HepG2 (cell line): ENCODE results near the gene LLGL2. TPM values are rescaled to one million over a fixed set of nuclear protein-coding genes. Genes with fewer than 3 reads are reported as not detected.

ENCODE experiments used
- ARNT2 ChIP-seq: sonication (generic); formaldehyde crosslinking; IDR thresholded peaks from 2 replicates; pipeline ENCODE4 v1.8.0; 2022; ENCODE audit warnings: mild to moderate bottlenecking, low read depth, missing genetic modification reagents, moderate library complexity
- HMG20A ChIP-seq: IDR thresholded peaks from 2 replicates; pipeline ENCODE4 v1.6.1; 2016; ENCODE audit warnings: borderline replicate concordance
- KDM2A ChIP-seq: sonication (generic); formaldehyde crosslinking; IDR thresholded peaks from 2 replicates; pipeline ENCODE4 v1.4.0; 2020; ENCODE audit warnings: low read depth, missing genetic modification reagents, borderline replicate concordance
- MZF1 ChIP-seq: sonication (generic); formaldehyde crosslinking; IDR thresholded peaks from 2 replicates; pipeline ENCODE4 v1.8.1; 2023; ENCODE audit warnings: mild to moderate bottlenecking, missing genetic modification reagents, borderline replicate concordance
- NFE2 ChIP-seq: sonication (generic); formaldehyde crosslinking; IDR thresholded peaks from 2 replicates; pipeline ENCODE4 v1.4.0; 2020; ENCODE audit warnings: missing genetic modification reagents
- RAD21 ChIP-seq: fragments of 450-650 bp; formaldehyde crosslinking; IDR thresholded peaks from 2 replicates; pipeline ENCODE4 v1.5.0; 2020; ENCODE audit warnings: mild to moderate bottlenecking
- REXO4 ChIP-seq: sonication (generic); formaldehyde crosslinking; IDR thresholded peaks from 2 replicates; pipeline ENCODE4 v1.8.0; 2022; ENCODE audit warnings: missing genetic modification reagents, mild to moderate bottlenecking, borderline replicate concordance
- SIN3A ChIP-seq: IDR thresholded peaks from 2 replicates; pipeline ENCODE4 v1.6.1; 2011; ENCODE audit warnings: low read depth, mild to moderate bottlenecking, control low read depth, low read length, borderline replicate concordance
- TP53 ChIP-seq: sonication (generic); formaldehyde crosslinking; conservative IDR thresholded peaks from 2 replicates; pipeline ENCODE4 v1.4.0; 2020; ENCODE audit warnings: missing genetic modification reagents
- XRCC5 ChIP-seq: fragments of 200-400 bp; formaldehyde crosslinking; optimal IDR thresholded peaks from 2 replicates; pipeline ENCODE3; 2017; ENCODE audit warnings: mild to moderate bottlenecking, low read length
- ZBTB38 ChIP-seq: sonication (generic); formaldehyde crosslinking; IDR thresholded peaks from 2 replicates; pipeline ENCODE4 v1.5.1; 2020; ENCODE audit warnings: mild to moderate bottlenecking, missing genetic modification reagents
- ZNF543 ChIP-seq: sonication (generic); formaldehyde crosslinking; IDR thresholded peaks from 2 replicates; pipeline ENCODE4 v1.4.0; 2020; ENCODE audit warnings: mild to moderate bottlenecking, missing genetic modification reagents
- ZNF567 ChIP-seq: sonication (generic); formaldehyde crosslinking; IDR thresholded peaks from 2 replicates; pipeline ENCODE4 v1.8.1; 2023; ENCODE audit warnings: mild to moderate bottlenecking, missing genetic modification reagents, borderline replicate concordance
- ZNF703 ChIP-seq: sonication (generic); formaldehyde crosslinking; IDR thresholded peaks from 2 replicates; pipeline ENCODE4 v1.5.1; 2020; ENCODE audit warnings: missing genetic modification reagents, mild to moderate bottlenecking, moderate library complexity, borderline replicate concordance
- ZNF746 ChIP-seq: sonication (generic); formaldehyde crosslinking; IDR thresholded peaks from 2 replicates; pipeline ENCODE4 v1.8.0; 2022; ENCODE audit warnings: mild to moderate bottlenecking, missing genetic modification reagents
- ZNF747 ChIP-seq: sonication (generic); formaldehyde crosslinking; IDR thresholded peaks from 2 replicates; pipeline ENCODE4 v1.8.1; 2023; ENCODE audit warnings: missing genetic modification reagents, mild to moderate bottlenecking, borderline replicate concordance
- polyA plus RNA-seq, 8 experiments: library from polyadenylated mRNA; depleted of rRNA in 3 of 8; stranded (reverse) in 7 of 8; unstranded in 1 of 8; fragments of >200 nt; fragmentation: Illumina TruSeq in 4 of 8; extraction: Trizol in 4 of 8; gene quantifications; 2 replicates each; pipeline versions ENCODE4 v1.2.1 to v1.2.3, GENCODE V29; 2011 to 2016; ENCODE audit warnings: low read depth in 4 of 8, missing spikeins in 1 of 8, mixed read lengths in 1 of 8; ENCODE audit not compliant: insufficient read depth in 1 of 8
- total RNA-seq, 5 experiments: library from RNA; depleted of rRNA; stranded (reverse); fragments of >200 nt; fragmentation: Illumina TruSeq; extraction: Trizol; gene quantifications; 2 replicates each; pipeline ENCODE4 v1.2.3, GENCODE V29; 2016; ENCODE audit warnings: low read depth in 1 of 5
- TF ChIP-seq, protein P1 (sequence below): sonication (generic); formaldehyde crosslinking; IDR thresholded peaks from 2 replicates; pipeline ENCODE4 v1.4.0; 2020; ENCODE audit warnings: mild to moderate bottlenecking, missing genetic modification reagents
- TF ChIP-seq, protein P2 (sequence below): sonication (generic); formaldehyde crosslinking; IDR thresholded peaks from 2 replicates; pipeline ENCODE4 v1.5.1; 2020; ENCODE audit warnings: mild to moderate bottlenecking, missing genetic modification reagents
- TF ChIP-seq, protein P3 (sequence below): IDR thresholded peaks from 2 replicates; pipeline ENCODE4 v1.6.1; 2016

Gene LLGL2
- total and polyA plus RNA-seq, 2 of the 13 experiments (the other 11 are each of a cell fraction or from before 2014, with no cell fraction given), result 83.0 to 86.7 TPM

DNA sequence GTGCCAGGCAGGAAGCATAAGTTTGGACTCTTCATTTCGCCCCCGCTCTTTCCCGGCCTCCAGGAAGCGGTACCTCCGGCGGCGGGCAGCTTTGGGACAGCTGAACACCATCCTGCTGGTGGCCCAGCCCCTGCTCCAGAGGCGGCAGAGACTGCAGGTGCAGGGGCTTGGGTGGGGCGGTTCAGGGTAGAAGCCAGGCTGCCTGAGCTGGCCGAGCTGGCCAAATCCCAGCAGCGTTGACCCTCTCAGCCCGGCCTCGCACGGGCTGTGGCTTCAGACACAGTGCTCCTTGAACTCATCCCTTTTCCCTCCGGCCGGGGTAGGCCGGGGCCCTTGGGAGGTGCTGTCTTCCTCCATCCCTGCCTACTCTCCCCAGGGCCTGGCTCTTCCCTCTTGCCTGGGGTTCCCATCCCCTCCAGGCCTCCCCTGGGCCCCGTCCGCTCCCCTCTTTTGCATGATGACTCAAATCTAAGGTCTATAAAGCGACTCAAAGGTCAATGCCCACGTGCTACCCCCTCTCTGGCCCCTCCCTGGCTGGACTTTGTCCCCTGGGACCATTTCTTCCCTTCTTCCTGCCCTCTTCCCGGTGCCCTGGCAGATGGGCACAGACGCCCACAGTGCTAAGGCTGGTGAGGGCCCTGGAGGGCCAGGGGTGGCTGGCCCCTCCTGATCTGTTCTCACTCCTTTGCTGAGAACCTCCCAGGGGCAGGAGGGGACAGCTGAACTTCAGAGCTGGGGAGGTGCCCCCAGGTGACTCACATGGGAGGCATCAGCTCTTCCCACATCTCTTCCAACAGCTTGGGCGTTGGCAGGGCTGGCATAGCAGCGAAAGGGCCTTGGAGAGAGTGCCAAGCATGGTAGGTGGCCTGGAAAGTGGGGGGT is 84.8 kb downstream of the LLGL2 start (continued):
- TF ChIP-seq SIN3A, result peak; percentile 13; the same call in 1 of the 2 replicates
- TF ChIP-seq, protein P1, sequence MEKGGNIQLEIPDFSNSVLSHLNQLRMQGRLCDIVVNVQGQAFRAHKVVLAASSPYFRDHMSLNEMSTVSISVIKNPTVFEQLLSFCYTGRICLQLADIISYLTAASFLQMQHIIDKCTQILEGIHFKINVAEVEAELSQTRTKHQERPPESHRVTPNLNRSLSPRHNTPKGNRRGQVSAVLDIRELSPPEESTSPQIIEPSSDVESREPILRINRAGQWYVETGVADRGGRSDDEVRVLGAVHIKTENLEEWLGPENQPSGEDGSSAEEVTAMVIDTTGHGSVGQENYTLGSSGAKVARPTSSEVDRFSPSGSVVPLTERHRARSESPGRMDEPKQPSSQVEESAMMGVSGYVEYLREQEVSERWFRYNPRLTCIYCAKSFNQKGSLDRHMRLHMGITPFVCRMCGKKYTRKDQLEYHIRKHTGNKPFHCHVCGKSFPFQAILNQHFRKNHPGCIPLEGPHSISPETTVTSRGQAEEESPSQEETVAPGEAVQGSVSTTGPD (CRISPR knock-in tag), result peak; percentile 59; the same call in 1 of the 2 replicates
- no peak for TF ChIP-seq ZNF543 (CRISPR knock-in tag)
- TF ChIP-seq ARNT2, result 0 out of 2 replicates have a peak, but pooled peaks have one; percentile 20
- TF ChIP-seq, protein P2, sequence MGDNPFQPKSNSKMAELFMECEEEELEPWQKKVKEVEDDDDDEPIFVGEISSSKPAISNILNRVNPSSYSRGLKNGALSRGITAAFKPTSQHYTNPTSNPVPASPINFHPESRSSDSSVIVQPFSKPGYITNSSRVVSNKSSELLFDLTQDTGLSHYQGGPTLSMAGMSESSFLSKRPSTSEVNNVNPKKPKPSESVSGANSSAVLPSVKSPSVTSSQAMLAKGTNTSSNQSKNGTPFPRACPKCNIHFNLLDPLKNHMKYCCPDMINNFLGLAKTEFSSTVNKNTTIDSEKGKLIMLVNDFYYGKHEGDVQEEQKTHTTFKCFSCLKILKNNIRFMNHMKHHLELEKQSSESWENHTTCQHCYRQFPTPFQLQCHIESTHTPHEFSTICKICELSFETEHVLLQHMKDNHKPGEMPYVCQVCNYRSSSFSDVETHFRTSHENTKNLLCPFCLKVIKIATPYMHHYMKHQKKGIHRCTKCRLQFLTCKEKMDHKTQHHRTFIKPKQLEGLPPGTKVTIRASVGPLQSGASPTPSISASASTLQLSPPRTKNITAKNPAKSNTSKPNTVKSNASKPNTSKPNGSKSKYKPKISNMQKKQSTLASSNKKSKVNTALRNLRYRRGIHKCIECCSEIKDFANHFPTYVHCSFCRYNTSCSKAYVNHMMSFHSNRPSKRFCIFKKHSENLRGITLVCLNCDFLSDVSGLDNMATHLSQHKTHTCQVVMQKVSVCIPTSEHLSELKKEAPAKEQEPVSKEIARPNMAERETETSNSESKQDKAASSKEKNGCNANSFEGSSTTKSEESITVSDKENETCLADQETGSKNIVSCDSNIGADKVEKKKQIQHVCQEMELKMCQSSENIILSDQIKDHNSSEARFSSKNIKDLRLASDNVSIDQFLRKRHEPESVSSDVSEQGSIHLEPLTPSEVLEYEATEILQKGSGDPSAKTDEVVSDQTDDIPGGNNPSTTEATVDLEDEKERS (CRISPR knock-in tag), result 0 out of 2 replicates have a peak, but pooled peaks have one; percentile 36
- TF ChIP-seq XRCC5, result peak; percentile 64
- no peak; the same call in 1 of the 2 replicates for TF ChIP-seq HMG20A (CRISPR knock-in tag)
- 0 out of 2 replicates have a peak, but pooled peaks have one; percentile 43 for TF ChIP-seq ZNF747 (CRISPR knock-in tag)
- TF ChIP-seq KDM2A (CRISPR knock-in tag), result peak; percentile 54; the same call in 1 of the 2 replicates
- no peak; the same call in 1 of the 2 replicates for TF ChIP-seq TP53
- no peak for TF ChIP-seq ZNF567 (CRISPR knock-in tag)
- TF ChIP-seq ZNF703 (CRISPR knock-in tag), result 0 out of 2 replicates have a peak, but pooled peaks have one; percentile 10
- no peak for TF ChIP-seq NFE2 (CRISPR knock-in tag)
- no peak for TF ChIP-seq RAD21
- peak; percentile 56; the same call in 1 of the 2 replicates for TF ChIP-seq ZBTB38 (CRISPR knock-in tag)
- TF ChIP-seq ZNF746 (CRISPR knock-in tag), result 0 out of 2 replicates have a peak, but pooled peaks have one; percentile 52
- no peak for TF ChIP-seq REXO4 (CRISPR knock-in tag)
- peak; percentile 68; the same call in 1 of the 2 replicates for TF ChIP-seq MZF1
- TF ChIP-seq, protein P3, sequence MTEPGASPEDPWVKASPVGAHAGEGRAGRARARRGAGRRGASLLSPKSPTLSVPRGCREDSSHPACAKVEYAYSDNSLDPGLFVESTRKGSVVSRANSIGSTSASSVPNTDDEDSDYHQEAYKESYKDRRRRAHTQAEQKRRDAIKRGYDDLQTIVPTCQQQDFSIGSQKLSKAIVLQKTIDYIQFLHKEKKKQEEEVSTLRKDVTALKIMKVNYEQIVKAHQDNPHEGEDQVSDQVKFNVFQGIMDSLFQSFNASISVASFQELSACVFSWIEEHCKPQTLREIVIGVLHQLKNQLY (CRISPR knock-in tag), result peak; percentile 84; the same call in 1 of the 2 replicates
